HG03442 (cell line): ENCODE results near the gene SLC2A2.
"Not testable (repeated sequence)": the region's sequence is repeated elsewhere in the genome, so short reads cannot be mapped to it uniquely, and the experiment has no call there.

ENCODE experiments used
- ATAC-seq: cut with Tn5 transposase; IDR thresholded peaks from one replicate; pipeline ENCODE4 v1.9.1; 2021; ENCODE audit warnings: mild to moderate bottlenecking, moderate library complexity; ENCODE audit not compliant: unreplicated experiment

SLC2A2 gene

GRCh38 chr3:170989100-170989648 lies 37.3 kb downstream of the SLC2A2 start:
- ATAC-seq = no peak

- ATAC-seq = no peak
Observed at GRCh38 chr3:170988378-170988777, 38.1 kb downstream of the SLC2A2 start.

GRCh38 chr3:170985304-170985703 lies 41.2 kb downstream of the SLC2A2 start:
- no peak for ATAC-seq

- peak; percentile 90 for ATAC-seq
Observed at GRCh38 chr3:170982733-170983132, 43.8 kb downstream of the SLC2A2 start.

GRCh38 chr3:170980399-170980798 lies 46.1 kb downstream of the SLC2A2 start:
- ATAC-seq = no peak

- no peak for ATAC-seq
Observed at GRCh38 chr3:170977949-170978745, 48.4 kb downstream of the SLC2A2 start.

- ATAC-seq = no peak
Observed at GRCh38 chr3:170976190-170976519, 50.4 kb downstream of the SLC2A2 start.

- no peak for ATAC-seq
Observed at GRCh38 chr3:170975283-170976189, 51.0 kb downstream of the SLC2A2 start.

- ATAC-seq = no peak
Observed at GRCh38 chr3:170974872-170975271, 51.6 kb downstream of the SLC2A2 start.

- not testable (repeated sequence) for ATAC-seq
Observed at GRCh38 chr3:170972917-170973316, 53.6 kb downstream of the SLC2A2 start.

GRCh38 chr3:170967126-170967525 lies 59.4 kb downstream of the SLC2A2 start:
- no peak for ATAC-seq

GRCh38 chr3:170966495-170966894 lies 60.0 kb downstream of the SLC2A2 start:
- no peak for ATAC-seq

GRCh38 chr3:170962411-170962810 lies 64.1 kb downstream of the SLC2A2 start:
- ATAC-seq = no peak

GRCh38 chr3:170961616-170962400 lies 64.7 kb downstream of the SLC2A2 start:
- no peak for ATAC-seq

- no peak for ATAC-seq
Observed at GRCh38 chr3:170959457-170959856, 67.1 kb downstream of the SLC2A2 start.

- no peak for ATAC-seq
Observed at GRCh38 chr3:170956647-170957046, 69.9 kb downstream of the SLC2A2 start.

GRCh38 chr3:170953736-170954135 lies 72.8 kb downstream of the SLC2A2 start:
- no peak for ATAC-seq

GRCh38 chr3:170953229-170953628 lies 73.3 kb downstream of the SLC2A2 start:
- ATAC-seq = no peak

GRCh38 chr3:170949211-170949610 lies 77.3 kb downstream of the SLC2A2 start:
- no peak for ATAC-seq

GRCh38 chr3:170947018-170947769 lies 79.3 kb downstream of the SLC2A2 start:
- no peak for ATAC-seq
